Mesenchymal stem cell (in vitro differentiated cells and primary cell): Measurements from ENCODE around the gene TCF12.

Source experiments
- DNase-seq: peaks from one replicate; pipeline ENCODE4 v3.0.0-alpha.2; 2013
- H2AFZ ChIP-seq: one replicate; pipeline ENCODE4 v1.6.1; 2013; ENCODE audit warnings: low read depth, mild to moderate bottlenecking, control low read depth, inconsistent platforms, low read length, moderate library complexity
- H2AK5ac ChIP-seq: 2 replicates; pipeline ENCODE4 v1.6.1; 2013; ENCODE audit warnings: low read length, moderate library complexity, mild to moderate bottlenecking, inconsistent platforms; ENCODE audit not compliant: severe bottlenecking
- H2BK120ac ChIP-seq: one replicate; pipeline ENCODE4 v1.6.1; 2013; ENCODE audit warnings: low read depth, mild to moderate bottlenecking, inconsistent platforms, low read length, moderate library complexity
- H2BK12ac ChIP-seq, 2 experiments: one replicate each; pipeline ENCODE4 v1.6.1; 2013; ENCODE audit warnings: inconsistent platforms in 2 of 2, low read length in 2 of 2, mild to moderate bottlenecking in 2 of 2, moderate library complexity in 2 of 2, control low read depth in 1 of 2
- H2BK15ac ChIP-seq: one replicate; pipeline ENCODE4 v1.6.1; 2013; ENCODE audit warnings: mild to moderate bottlenecking, low read depth, inconsistent platforms; ENCODE audit not compliant: poor library complexity, severe bottlenecking
- H2BK5ac ChIP-seq: 2 replicates; pipeline ENCODE4 v1.6.1; 2013; ENCODE audit warnings: low read depth, mild to moderate bottlenecking, low read length, control low read depth, inconsistent platforms; ENCODE audit not compliant: poor library complexity, severe bottlenecking
- H3K14ac ChIP-seq, 2 experiments: one replicate each; pipeline ENCODE4 v1.6.1; 2013; ENCODE audit warnings: inconsistent platforms in 2 of 2, low read length in 2 of 2, control low read depth in 1 of 2, mild to moderate bottlenecking in 1 of 2, moderate library complexity in 1 of 2
- H3K18ac ChIP-seq, 2 experiments: one replicate each; pipeline ENCODE4 v1.6.1; 2013; ENCODE audit warnings: inconsistent platforms in 2 of 2, low read length in 2 of 2, control low read depth in 1 of 2, low read depth in 1 of 2, mild to moderate bottlenecking in 1 of 2
- H3K23ac ChIP-seq, 2 experiments: one replicate each; pipeline ENCODE4 v1.6.1; 2013; ENCODE audit warnings: inconsistent platforms in 2 of 2, low read length in 2 of 2, mild to moderate bottlenecking in 2 of 2, moderate library complexity in 2 of 2, control low read depth in 1 of 2
- H3K27ac ChIP-seq: 2 replicates; pipeline ENCODE4 v1.5.1; 2013; ENCODE audit warnings: mild to moderate bottlenecking, moderate library complexity, low read length, control low read depth, inconsistent platforms; ENCODE audit not compliant: poor library complexity, severe bottlenecking
- H3K27me3 ChIP-seq, 2 experiments: 2 replicates each; pipeline versions ENCODE4 v1.6.1 to v1.7.0; 2013; ENCODE audit warnings: low read length in 2 of 2, mild to moderate bottlenecking in 2 of 2, moderate library complexity in 2 of 2, control low read depth in 1 of 2, inconsistent platforms in 1 of 2; ENCODE audit not compliant: control insufficient read depth in 1 of 2, insufficient read depth in 1 of 2
- H3K36me3 ChIP-seq, 2 experiments: 2 replicates each; pipeline versions ENCODE4 v1.6.1 to v1.7.0; 2013; ENCODE audit warnings: low read length in 2 of 2, control low read depth in 1 of 2, inconsistent platforms in 1 of 2, low read depth in 1 of 2, mild to moderate bottlenecking in 1 of 2; ENCODE audit not compliant: insufficient read depth in 2 of 2, control insufficient read depth in 1 of 2
- H3K4ac ChIP-seq, 2 experiments: one replicate each; pipeline ENCODE4 v1.6.1; 2013; ENCODE audit warnings: inconsistent platforms in 2 of 2, low read length in 2 of 2, mild to moderate bottlenecking in 2 of 2, moderate library complexity in 2 of 2, control low read depth in 1 of 2, low read depth in 1 of 2
- H3K4me1 ChIP-seq: 2 replicates; pipeline ENCODE4 v1.6.1; 2013; ENCODE audit warnings: low read depth, low read length, control low read depth; ENCODE audit not compliant: control insufficient read depth, insufficient read depth
- H3K4me2 ChIP-seq: 2 replicates; pipeline ENCODE4 v1.6.1; 2013; ENCODE audit warnings: low read length, mild to moderate bottlenecking, inconsistent platforms; ENCODE audit not compliant: poor library complexity, severe bottlenecking
- H3K4me3 ChIP-seq, 2 experiments: 2 replicates each; pipeline versions ENCODE4 v1.5.1 to v1.7.0; 2013; ENCODE audit warnings: low read length in 2 of 2, mild to moderate bottlenecking in 2 of 2, control low read depth in 1 of 2, low read depth in 1 of 2; ENCODE audit not compliant: insufficient read depth in 1 of 2
- H3K79me1 ChIP-seq: replicated peaks from 2 replicates; pipeline ENCODE4 v1.6.1; 2013; ENCODE audit warnings: mild to moderate bottlenecking, control low read depth, low read length, inconsistent platforms; ENCODE audit not compliant: poor library complexity, severe bottlenecking
- H3K9ac ChIP-seq: 2 replicates; pipeline ENCODE4 v1.7.0; 2013; ENCODE audit warnings: mild to moderate bottlenecking, low read length, moderate library complexity
- H3K9me3 ChIP-seq: 2 replicates; pipeline ENCODE4 v1.7.0; 2013; ENCODE audit warnings: mild to moderate bottlenecking, low read length; ENCODE audit not compliant: control insufficient read depth
- H4K8ac ChIP-seq: one replicate; pipeline ENCODE4 v1.6.1; 2013; ENCODE audit warnings: inconsistent platforms, mild to moderate bottlenecking, low read length, moderate library complexity
- H4K91ac ChIP-seq: one replicate; pipeline ENCODE4 v1.6.1; 2013; ENCODE audit warnings: mild to moderate bottlenecking, low read length, inconsistent platforms
- WGBS: methylation state at CpG from one replicate; pipeline ENCODE4 v1.1.7; 2013; ENCODE audit warnings: mixed read lengths; 5-methylcytosine and 5-hydroxymethylcytosine counted together

The TCF12 gene

GRCh38 chr15:56892659-56893363, 25.6 kb upstream of the TCF12 start:
- Histone ChIP-seq H2BK12ac (no peak overlapping the region), H2BK5ac (no peak overlapping the region), H3K36me3 (peaks cover 0 to 5% of the 10 kb centered on the region in 2 experiments), H3K9ac (no peak overlapping the region), H3K79me1 (peaks cover 2% of the 10 kb centered on the region), H3K4me1 (no peaks in the 10 kb centered on the region), H4K91ac (no peak overlapping the region), H3K4me3 (no peak overlapping the region), H2AFZ (no peak overlapping the region), H3K27me3 (no peaks in the 10 kb centered on the region), H3K9me3 (no peaks in the 10 kb centered on the region), H3K18ac (no peak overlapping the region), H4K8ac (no peak overlapping the region), H2AK5ac (no peak overlapping the region), H2BK120ac (no peak overlapping the region), H3K23ac (no peak overlapping the region), H3K27ac (no peak overlapping the region), H3K14ac (no peak overlapping the region), H2BK15ac (no peak overlapping the region), H3K4me2 (no peak overlapping the region), H3K4ac (no peak overlapping the region)
- 77% methylated on average over 2 of the region's 2 CpGs for WGBS
- no peak for DNase-seq

GRCh38 chr15:56893364-56893678, 25.1 kb upstream of the TCF12 start:
- Histone ChIP-seq H3K9me3 (no peaks in the 10 kb centered on the region), H3K36me3 (peaks cover 0 to 5% of the 10 kb centered on the region in 2 experiments), H2BK12ac (no peak overlapping the region), H2AK5ac (no peak overlapping the region), H3K79me1 (peaks cover 2% of the 10 kb centered on the region), H3K14ac (no peak overlapping the region), H3K4ac (no peak overlapping the region), H4K91ac (no peak overlapping the region), H3K4me3 (no peak overlapping the region), H2BK120ac (no peak overlapping the region), H4K8ac (no peak overlapping the region), H3K4me1 (no peaks in the 10 kb centered on the region), H3K27me3 (no peaks in the 10 kb centered on the region), H3K18ac (no peak overlapping the region), H3K23ac (no peak overlapping the region), H2BK5ac (no peak overlapping the region), H2AFZ (no peak overlapping the region), H3K9ac (no peak overlapping the region), H3K4me2 (no peak overlapping the region), H2BK15ac (no peak overlapping the region), H3K27ac (no peak overlapping the region)
- DNase-seq: no peak
- 64% methylated on average over 1 of the region's 1 CpG for WGBS

- no peak overlapping the region for H4K91ac ChIP-seq
- no peak overlapping the region for H2BK15ac ChIP-seq
- H3K23ac ChIP-seq: no peak overlapping the region
- no peak overlapping the region for H3K9ac ChIP-seq
- H4K8ac ChIP-seq: no peak overlapping the region
- no peak overlapping the region for H2BK12ac ChIP-seq
- H3K9me3 ChIP-seq: no peaks in the 10 kb centered on the region
- no peak overlapping the region for H3K18ac ChIP-seq
- H3K36me3 ChIP-seq: no peaks in the 10 kb centered on the region
- H3K27me3 ChIP-seq: no peaks in the 10 kb centered on the region
- no peak overlapping the region for H3K4ac ChIP-seq
- H2BK120ac ChIP-seq: no peak overlapping the region
- WGBS: 86% methylated on average over 2 of the region's 3 CpGs
- H3K4me3 ChIP-seq: no peak overlapping the region
- no peak overlapping the region for H3K4me2 ChIP-seq
- no peak overlapping the region for H2AFZ ChIP-seq
- H2BK5ac ChIP-seq: no peak overlapping the region
- no peak overlapping the region for H3K27ac ChIP-seq
- DNase-seq: peak; percentile 13
- H3K14ac ChIP-seq: no peak overlapping the region
- H3K4me1 ChIP-seq: no peaks in the 10 kb centered on the region
- no peak overlapping the region for H2AK5ac ChIP-seq
- no peaks in the 10 kb centered on the region for H3K79me1 ChIP-seq
These were observed 23.8 kb upstream of the TCF12 start for GRCh38 chr15:56894601-56895000.

- Histone ChIP-seq H2BK15ac (no peak overlapping the region), H2BK5ac (no peak overlapping the region), H3K9ac (no peak overlapping the region), H3K4me3 (no peak overlapping the region), H3K23ac (no peak overlapping the region), H3K18ac (no peak overlapping the region), H3K4ac (no peak overlapping the region), H2BK12ac (no peak overlapping the region), H3K9me3 (no peaks in the 10 kb centered on the region), H4K8ac (no peak overlapping the region), H2AK5ac (no peak overlapping the region), H2BK120ac (no peak overlapping the region), H3K79me1 (no peaks in the 10 kb centered on the region), H4K91ac (no peak overlapping the region), H3K36me3 (no peaks in the 10 kb centered on the region), H3K27ac (no peak overlapping the region), H3K27me3 (no peaks in the 10 kb centered on the region), H2AFZ (no peak overlapping the region), H3K4me2 (no peak overlapping the region), H3K4me1 (no peaks in the 10 kb centered on the region), H3K14ac (no peak overlapping the region)
- DNase-seq: no peak
- WGBS: 78% methylated on average over 2 of the region's 2 CpGs
These were observed 16.5 kb upstream of the TCF12 start for GRCh38 chr15:56901931-56902330.
